GM18861 (cell line): ENCODE results near the gene RPL11.
"Not testable (repeated sequence)": the region's sequence is repeated elsewhere in the genome, so short reads cannot be mapped to it uniquely, and the experiment has no call there.

Experiments
- ATAC-seq: cut with Tn5 transposase; IDR thresholded peaks from one replicate; pipeline ENCODE4 v1.9.1; 2021; ENCODE audit not compliant: unreplicated experiment

The RPL11 gene

GRCh38 chr1:23727362-23727811 is 35.8 kb downstream of the RPL11 start:
- no peak for ATAC-seq

GRCh38 chr1:23732363-23733224 is 41.0 kb downstream of the RPL11 start:
- no peak for ATAC-seq

GRCh38 chr1:23733281-23733680 is 41.7 kb downstream of the RPL11 start:
- not testable (repeated sequence) for ATAC-seq

- ATAC-seq, result no peak
These were observed 45.0 kb downstream of the RPL11 start for GRCh38 chr1:23736437-23737134.

GRCh38 chr1:23741609-23742008 is 50.0 kb downstream of the RPL11 start:
- ATAC-seq, result no peak

GRCh38 chr1:23742670-23743286 is 51.2 kb downstream of the RPL11 start:
- peak; percentile 14 for ATAC-seq

GRCh38 chr1:23743287-23744152 is 51.9 kb downstream of the RPL11 start, which contains the start of gene ELOA:
Gene ELOA, plus strand, starts transcription at chr1:23743471. Its CDS starts 33 bp downstream, at chr1:23743504.
- ATAC-seq, result peak; percentile 59

GRCh38 chr1:23745515-23745914 is 53.9 kb downstream of the RPL11 start:
- ATAC-seq, result no peak
